T-helper 1 cell treated with Interleukin-12 subunit alpha and Interleukin-12 subunit beta and Interleukin-4 antibody, amounts not matched to agents 30 μg/mL and 1 μg/mL, for 36 hours (primary cell): ENCODE results near the gene BBLN.
"Not testable (repeated sequence)": the region's sequence is repeated elsewhere in the genome, so short reads cannot be mapped to it uniquely, and the experiment has no call there.

ENCODE experiments used
- H3K27ac Mint-ChIP-seq: one replicate; pipeline ENCODE4 v1.8.0; 2021; ENCODE audit warnings: mild to moderate bottlenecking, mixed read lengths
- H3K27me3 Mint-ChIP-seq: one replicate; pipeline ENCODE4 v1.8.0; 2021; ENCODE audit warnings: low read depth, mixed read lengths
- H3K36me3 Mint-ChIP-seq: one replicate; pipeline ENCODE4 v1.8.0; 2021; ENCODE audit warnings: low read depth, mixed read lengths
- H3K4me1 Mint-ChIP-seq: one replicate; pipeline ENCODE4 v1.8.0; 2021; ENCODE audit warnings: low read depth, mixed read lengths
- H3K4me3 Mint-ChIP-seq: one replicate; pipeline ENCODE4 v1.8.0; 2021; ENCODE audit warnings: mild to moderate bottlenecking, moderate library complexity, mixed read lengths
- H3K9me3 Mint-ChIP-seq: one replicate; pipeline ENCODE4 v1.8.0; 2021; ENCODE audit warnings: mixed read lengths

BBLN gene

DNA sequence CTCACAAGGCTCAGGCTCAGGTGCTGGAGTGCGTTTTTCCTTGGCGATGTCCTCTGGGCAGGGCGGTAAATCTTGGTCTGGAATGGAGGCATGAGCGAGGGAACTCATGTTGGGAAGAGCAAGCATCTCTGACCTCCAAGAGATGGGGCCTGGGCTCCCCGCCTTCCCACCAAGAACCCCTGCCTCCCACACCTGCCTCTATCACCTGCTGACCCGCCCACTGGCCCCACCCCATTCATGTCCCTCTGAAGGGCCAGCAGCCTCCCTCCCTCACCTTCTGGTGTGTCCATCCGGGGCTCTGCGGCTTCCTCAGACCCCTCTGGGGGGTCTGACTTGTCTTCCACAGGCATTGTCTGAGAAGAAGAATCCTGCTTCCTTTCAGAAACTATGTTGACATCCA is 20.4 kb downstream of the BBLN start:
- Mint-ChIP-seq H3K27ac (no peak overlapping the region), H3K36me3 (peaks cover 49% of the 10 kb centered on the region), H3K27me3 (no peaks in the 10 kb centered on the region), H3K9me3 (peaks cover 4% of the 10 kb centered on the region), H3K4me1 (peaks cover 2% of the 10 kb centered on the region), H3K4me3 (no peak overlapping the region)

DNA sequence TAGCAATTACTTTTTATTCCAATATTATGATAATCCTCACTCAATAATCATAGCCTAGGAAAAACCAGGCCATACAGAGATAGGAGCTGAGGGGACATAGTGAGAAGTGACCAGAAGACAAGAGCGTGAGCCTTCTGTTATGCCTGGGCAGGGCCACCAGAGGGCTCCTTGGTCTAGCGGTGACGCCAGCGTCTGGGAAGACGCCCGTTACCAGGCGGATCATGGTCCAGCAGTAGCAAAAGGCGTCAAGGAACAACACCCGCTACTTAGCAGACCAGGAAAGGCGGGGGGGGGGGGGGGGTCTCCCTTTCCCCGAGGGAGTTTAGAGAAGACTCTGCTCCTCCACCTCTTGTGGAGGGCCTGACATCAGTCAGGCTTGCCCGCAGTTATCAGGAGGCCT is 21.4 kb downstream of the BBLN start:
- H3K36me3 Mint-ChIP-seq: peaks cover 52% of the 10 kb centered on the region
- H3K27me3 Mint-ChIP-seq, H3K4me3 Mint-ChIP-seq, H3K27ac Mint-ChIP-seq, H3K4me1 Mint-ChIP-seq, H3K9me3 Mint-ChIP-seq: not testable (repeated sequence)

DNA sequence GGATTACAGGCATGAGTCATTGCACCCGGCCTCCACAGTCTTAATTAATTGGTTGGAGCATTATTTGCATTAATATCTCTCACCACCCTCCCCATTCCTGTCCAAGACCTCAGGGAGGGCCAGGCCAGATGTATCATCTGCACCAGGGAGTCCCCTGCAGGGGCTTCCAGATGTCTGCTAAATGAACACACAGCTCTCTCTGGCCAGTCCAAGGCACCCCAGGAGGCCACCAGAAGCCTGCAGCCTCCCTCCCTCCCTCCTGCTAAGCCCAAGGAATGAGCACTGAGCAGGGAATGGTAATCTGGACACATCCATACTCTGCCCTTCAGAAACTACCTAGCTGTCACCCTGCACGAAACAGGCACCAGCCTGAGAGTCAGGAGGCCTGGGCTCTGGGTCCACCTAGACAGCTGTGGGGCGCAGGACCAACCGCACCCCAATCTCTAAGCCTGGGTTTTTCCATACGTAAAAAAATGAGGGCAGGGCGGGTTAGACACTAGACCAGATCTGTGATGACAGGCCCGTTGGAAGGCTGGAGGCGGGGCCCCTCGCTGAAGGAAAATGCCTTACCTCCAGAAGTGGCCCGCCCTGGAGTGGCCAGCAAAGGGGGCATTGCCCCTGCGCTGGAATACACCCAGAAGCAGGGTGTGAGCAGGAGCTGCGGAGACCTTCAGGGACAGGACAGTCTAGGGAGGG is 23.0 kb downstream of the BBLN start:
- no peak overlapping the region for H3K27ac Mint-ChIP-seq
- H3K36me3 Mint-ChIP-seq: peaks cover 52% of the 10 kb centered on the region
- peaks cover 4% of the 10 kb centered on the region for H3K9me3 Mint-ChIP-seq
- peaks cover 6% of the 10 kb centered on the region for H3K4me1 Mint-ChIP-seq
- H3K27me3 Mint-ChIP-seq: no peaks in the 10 kb centered on the region
- H3K4me3 Mint-ChIP-seq: no peak overlapping the region

DNA sequence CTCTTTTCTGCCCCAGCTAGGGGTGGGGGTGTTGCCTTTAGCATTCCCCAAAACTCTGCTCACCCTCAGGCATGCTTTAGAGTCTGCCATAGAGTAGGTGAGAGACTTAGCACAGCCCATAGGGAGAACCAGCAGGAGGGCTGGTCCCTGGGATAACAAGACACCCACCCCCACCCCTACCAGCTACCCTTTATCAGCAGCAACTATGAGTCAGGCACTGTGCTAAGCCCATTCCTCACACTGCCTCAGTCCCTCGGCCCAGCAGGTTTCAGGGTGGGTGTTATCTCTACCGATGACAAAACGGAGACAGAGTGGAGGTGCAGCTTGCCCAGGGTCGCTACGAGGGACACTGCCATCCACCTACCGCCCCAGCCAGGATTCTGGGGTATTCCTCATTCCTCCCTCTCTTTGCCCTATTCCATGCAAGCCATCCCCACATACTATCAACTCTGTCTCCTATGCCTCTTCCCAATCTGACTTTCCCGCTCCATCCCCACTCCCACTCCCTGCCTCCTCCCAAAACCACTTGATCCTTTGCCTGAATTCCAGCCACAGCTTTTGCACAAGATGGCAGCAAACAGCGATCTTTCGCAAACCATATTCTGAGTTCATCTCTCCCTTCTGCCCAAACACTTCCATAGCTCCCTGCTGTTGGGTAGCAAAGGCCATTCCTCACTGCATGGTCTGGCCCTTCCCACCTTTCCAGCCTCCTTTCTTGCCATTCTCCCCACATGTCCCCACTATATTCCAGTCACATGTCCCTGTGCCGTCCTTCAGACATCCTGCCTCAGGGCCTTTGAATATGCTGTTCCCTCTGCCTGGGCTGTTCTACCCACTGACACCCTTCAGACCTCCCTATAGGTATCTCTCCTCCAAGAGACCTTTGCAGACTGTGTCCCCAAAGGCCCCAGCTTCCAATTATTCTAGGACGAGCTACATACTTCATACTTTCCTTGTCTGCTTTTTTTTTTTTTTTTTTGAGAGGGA is 26.2 kb downstream of the BBLN start:
- H3K27me3 Mint-ChIP-seq: no peaks in the 10 kb centered on the region
- peaks cover 18% of the 10 kb centered on the region for H3K4me1 Mint-ChIP-seq
- no peak overlapping the region for H3K4me3 Mint-ChIP-seq
- H3K27ac Mint-ChIP-seq: peak overlapping the region; percentile 12
- H3K36me3 Mint-ChIP-seq: peaks cover 43% of the 10 kb centered on the region
- H3K9me3 Mint-ChIP-seq: no peaks in the 10 kb centered on the region

DNA sequence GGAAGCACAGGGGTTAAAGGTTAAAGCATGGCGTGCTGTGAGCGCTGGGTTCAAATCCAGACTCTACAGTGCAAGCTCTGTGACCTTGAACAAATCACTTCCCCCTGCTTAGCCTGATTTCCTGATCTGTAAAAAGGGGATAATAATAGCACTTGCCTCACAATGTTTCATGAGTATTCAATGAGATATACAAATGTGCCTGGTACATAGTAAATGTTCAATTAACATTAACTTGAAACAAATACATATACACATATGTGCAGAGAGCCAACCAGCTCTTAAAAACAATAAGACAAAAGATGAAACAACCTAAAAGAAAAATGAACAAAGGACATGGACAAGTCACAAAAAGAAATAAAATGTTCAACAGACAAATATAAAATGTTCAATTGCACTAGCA is 27.3 kb downstream of the BBLN start:
- Mint-ChIP-seq H3K27me3 (no peaks in the 10 kb centered on the region), H3K27ac (no peak overlapping the region), H3K4me1 (peaks cover 22% of the 10 kb centered on the region), H3K9me3 (no peaks in the 10 kb centered on the region), H3K36me3 (peaks cover 40% of the 10 kb centered on the region), H3K4me3 (no peak overlapping the region)

DNA sequence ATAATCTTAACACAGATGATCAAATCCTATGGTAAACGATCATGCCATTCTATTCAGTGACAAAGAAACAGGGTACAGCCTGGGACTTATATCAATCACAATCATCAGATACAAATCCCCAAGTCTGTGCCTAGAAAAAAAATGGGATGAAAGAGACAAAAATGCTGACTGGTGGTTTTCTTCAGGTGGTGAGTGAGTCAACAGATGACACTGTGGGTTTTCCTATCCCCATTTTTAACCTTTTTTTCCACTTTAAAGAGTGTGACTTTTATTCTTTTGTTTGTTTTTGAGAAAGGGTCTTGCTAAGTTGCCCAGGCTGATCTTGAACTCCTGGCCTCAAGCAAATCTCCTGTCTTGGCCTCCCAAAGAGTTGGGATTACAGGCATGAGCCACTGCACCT is 28.1 kb downstream of the BBLN start:
- Mint-ChIP-seq H3K9me3 (no peaks in the 10 kb centered on the region), H3K27ac (no peak overlapping the region), H3K36me3 (peaks cover 35% of the 10 kb centered on the region), H3K4me1 (peaks cover 26% of the 10 kb centered on the region), H3K27me3 (no peaks in the 10 kb centered on the region), H3K4me3 (no peak overlapping the region)

DNA sequence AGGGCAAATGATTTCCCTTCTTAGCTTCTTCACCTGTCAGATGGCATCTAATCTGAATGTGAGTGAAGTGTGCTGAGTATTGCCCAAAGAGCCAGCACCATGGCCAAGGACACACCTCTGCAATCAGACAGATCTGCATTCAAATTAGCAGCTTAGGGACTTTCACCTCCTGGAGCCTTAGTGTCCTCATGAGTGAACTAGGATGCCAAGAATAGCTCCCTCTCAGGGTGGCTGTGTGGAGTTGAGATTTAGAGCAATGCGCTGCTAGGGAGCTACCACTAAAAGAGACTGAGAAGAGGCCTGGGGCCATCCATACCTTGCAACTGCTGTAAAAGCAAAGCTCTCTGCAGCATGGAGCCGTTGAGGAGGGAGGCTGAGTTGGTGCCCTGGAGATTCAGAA is 29.9 kb downstream of the BBLN start:
- H3K27me3 Mint-ChIP-seq: no peaks in the 10 kb centered on the region
- H3K4me1 Mint-ChIP-seq: peaks cover 23% of the 10 kb centered on the region
- H3K27ac Mint-ChIP-seq: peak overlapping the region; percentile 80
- H3K4me3 Mint-ChIP-seq: peak overlapping the region; percentile 99
- H3K9me3 Mint-ChIP-seq: no peaks in the 10 kb centered on the region
- peaks cover 30% of the 10 kb centered on the region for H3K36me3 Mint-ChIP-seq

DNA sequence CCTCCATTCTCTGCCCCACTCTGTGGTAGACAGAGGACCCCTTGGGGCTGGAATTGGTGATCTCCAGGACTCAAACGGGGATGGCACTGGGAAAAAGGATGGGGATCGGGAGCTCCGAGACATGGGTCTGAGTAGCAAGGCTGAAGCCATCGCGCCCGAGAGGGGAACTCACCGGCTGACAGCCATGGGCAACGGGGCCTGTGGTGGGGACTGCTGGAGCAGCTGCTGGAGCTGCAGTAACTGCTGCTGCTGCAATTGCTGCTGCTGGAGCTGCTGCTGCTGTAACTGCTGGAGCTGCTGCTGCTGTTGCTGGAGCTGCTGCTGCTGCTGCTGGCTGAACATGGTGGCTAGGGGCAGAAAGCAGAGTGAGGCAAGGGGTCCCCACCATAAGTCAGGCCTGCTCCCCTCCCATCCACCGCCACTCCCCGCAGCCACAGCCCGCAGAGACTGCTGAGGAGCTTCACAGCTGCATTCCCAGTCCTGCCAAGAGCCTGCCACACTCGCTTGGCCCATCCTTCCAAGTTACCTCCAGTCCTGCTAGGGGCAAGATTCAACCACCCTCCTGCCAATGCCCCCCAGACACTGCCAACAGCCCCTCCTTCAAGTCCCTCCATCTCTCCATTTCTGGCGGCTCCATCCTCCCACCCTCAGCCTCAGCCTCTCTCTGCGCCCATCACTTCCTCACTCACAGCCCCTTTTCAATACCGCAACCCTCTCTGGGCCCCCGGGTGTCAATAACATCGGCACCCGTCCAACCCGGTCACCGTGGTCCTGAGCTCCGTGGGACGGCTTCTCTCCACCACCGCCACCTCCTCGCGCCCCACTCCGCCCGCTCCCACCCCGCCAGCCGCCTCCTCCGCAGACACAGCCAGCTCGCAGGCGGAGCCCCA is 30.7 kb downstream of the BBLN start:
- Mint-ChIP-seq H3K27me3 (no peaks in the 10 kb centered on the region), H3K27ac (peak overlapping the region; percentile 92), H3K9me3 (no peaks in the 10 kb centered on the region), H3K4me1 (peaks cover 23% of the 10 kb centered on the region), H3K4me3 (peak overlapping the region; percentile 99), H3K36me3 (peaks cover 26% of the 10 kb centered on the region)

DNA sequence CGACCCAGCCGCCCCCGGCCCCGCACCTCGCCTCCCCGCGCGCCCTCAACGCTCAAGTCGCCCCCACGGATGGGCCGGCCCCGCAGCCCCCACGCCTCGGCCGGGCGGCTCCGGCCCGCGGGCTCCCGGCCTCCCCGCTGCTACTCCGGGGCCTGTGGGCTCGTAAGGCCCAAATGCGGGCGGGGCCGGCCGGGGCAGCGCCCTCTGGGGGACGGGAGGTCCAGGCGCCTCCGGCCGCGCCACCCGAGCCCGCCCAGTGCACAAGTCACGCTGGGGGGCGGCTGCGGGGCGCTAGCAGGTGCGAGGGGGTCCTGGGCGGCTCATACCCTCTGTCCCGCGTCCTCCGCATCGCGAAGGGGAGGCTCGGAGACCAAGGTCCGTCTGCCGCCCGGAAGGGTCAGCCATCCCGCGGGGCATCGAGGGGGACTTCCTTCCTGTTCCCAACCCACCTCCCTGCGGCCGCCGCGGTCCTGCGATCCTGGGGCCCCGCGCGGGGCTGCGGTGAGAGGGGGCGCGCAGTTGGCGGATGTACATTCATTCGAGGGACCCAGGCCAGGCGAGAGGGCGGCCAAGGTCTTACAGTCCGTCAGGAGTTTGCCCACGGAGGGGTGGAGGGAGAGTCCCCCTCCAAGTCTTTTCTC is 31.5 kb downstream of the BBLN start, which contains the start of gene CIZ1:
Gene CIZ1, minus strand, starts transcription at position 167 of the 641 bp plus-strand sequence. CDS start 715 bp downstream, outside the sequence.
- H3K27ac Mint-ChIP-seq: peak within 1 kb of the TSS; percentile 92
- peaks cover 22% of the 10 kb centered on the region for H3K36me3 Mint-ChIP-seq
- H3K27me3 Mint-ChIP-seq: no peaks in the 10 kb centered on the region
- H3K4me1 Mint-ChIP-seq: peaks cover 23% of the 10 kb centered on the region
- peak within 1 kb of the TSS; percentile 99 for H3K4me3 Mint-ChIP-seq
- no peaks in the 10 kb centered on the region for H3K9me3 Mint-ChIP-seq

DNA sequence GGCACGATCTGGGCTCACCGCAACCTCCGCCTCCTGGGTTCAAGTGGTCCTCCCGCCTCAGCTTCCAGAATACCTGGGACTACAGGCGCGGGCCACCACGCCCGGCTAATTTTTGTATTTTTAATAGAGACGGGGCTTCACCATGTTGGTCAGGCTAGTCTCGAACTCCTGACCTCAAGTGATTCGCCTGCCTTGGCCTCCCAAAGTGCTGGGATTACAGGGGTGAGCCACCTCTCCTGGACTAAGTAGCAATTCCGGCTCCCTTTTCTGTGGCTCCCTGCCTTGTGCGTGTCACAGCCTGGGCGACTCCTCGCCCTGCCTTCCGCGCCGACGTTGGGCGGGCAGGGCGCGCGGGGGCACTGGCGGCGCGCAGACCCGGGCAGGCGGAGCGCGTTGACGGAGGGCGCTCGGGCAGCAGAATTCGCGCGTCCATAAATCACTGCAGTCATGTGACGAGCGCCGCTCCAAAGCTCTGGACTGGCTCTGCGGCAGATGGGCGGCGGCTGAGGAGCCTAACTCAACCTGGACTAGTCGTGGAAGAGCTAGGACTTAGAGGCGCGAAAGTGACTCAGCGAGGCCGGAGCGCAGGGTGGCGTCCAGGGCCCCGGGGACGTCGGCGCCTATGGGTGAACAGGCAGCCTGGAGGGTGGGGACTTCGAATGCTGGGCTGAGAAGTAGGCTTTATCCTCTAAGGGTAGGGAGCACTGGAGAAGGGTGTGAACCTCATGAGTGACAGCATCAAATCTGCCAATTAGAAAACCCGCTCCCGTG is 32.7 kb downstream of the BBLN start:
- Mint-ChIP-seq H3K27me3 (peaks cover 5% of the 10 kb centered on the region), H3K27ac (no peak overlapping the region), H3K36me3 (peaks cover 17% of the 10 kb centered on the region), H3K4me1 (peaks cover 21% of the 10 kb centered on the region), H3K9me3 (no peaks in the 10 kb centered on the region), H3K4me3 (peak overlapping the region; percentile 25)

DNA sequence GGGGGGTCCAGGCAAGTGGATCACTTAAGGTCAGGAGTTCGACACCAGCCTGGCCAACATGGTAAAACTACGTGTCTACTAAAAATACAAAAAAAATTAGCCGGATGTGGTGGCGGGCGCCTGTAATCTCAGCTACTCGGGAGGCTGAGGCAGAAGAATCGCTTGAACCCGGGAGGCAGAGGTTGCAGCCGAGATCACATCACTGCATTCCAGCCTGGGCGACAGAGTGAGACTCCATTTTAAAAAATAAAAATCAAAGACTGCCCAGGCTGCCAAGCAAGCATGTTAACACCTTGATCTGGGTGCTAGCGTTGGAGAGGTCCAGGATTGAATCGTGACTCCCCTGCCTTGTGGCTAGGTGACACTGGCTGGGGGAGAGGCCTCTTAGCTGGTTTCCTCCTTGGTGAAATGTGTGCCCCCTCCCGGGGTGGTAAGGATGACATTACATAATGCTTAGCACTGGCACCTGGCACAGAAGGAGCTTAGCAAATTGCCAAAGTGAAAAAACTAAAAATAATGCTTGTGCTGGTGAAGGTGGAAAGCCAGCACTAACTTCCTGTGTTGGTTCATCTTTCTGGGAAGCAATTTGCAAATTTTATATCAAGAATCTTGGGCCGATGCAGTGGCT is 33.5 kb downstream of the BBLN start:
- H3K27ac Mint-ChIP-seq: no peak overlapping the region
- H3K27me3 Mint-ChIP-seq: peaks cover 5% of the 10 kb centered on the region
- H3K4me3 Mint-ChIP-seq: peak overlapping the region; percentile 21
- no peaks in the 10 kb centered on the region for H3K9me3 Mint-ChIP-seq
- peaks cover 14% of the 10 kb centered on the region for H3K36me3 Mint-ChIP-seq
- H3K4me1 Mint-ChIP-seq: peaks cover 20% of the 10 kb centered on the region

DNA sequence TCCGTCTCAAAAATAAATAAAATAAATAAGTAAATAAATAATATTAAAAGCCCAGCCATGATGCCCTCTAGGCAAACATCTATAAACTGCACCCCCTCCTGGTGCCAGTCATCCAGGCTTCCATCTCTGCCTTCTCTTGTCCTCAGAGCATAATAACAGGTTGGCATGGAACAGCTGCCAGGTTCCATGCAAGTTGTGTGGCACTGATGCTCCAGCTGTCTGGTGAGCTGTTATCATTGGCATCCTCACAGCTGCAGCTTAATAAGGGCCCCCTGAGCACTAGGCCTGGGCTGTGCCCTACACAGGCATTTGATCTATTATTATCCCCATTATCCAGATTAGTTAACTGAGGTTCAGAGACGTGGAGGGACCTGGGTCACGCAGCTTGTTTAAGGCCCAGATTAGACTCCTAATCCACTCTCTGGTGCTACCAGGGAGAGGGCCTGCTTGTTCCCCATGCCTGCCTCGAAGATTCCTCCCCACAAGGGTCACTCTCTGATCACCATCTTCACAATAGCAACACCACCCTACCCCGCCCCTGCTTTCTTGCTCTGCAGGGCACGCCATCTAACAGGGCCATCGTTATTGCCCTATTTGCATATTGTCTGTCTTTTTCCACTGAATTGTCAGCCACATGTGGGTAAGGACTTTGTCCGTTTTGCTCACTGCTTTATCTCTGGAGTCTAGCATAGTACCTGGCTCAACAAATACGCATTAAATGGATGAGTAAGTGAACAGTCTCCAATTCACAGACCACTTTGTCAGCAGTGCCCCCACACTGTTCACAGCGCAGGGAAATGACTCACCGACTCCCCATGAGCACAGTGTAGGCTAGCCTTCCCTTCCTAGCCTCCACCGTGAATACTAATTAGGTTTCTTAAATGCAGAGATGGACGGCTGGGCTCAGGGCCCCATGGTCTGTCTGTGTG is 41.6 kb downstream of the BBLN start:
- no peak overlapping the region for H3K4me3 Mint-ChIP-seq
- H3K36me3 Mint-ChIP-seq: no peaks in the 10 kb centered on the region
- no peak overlapping the region for H3K27ac Mint-ChIP-seq
- peaks cover 10% of the 10 kb centered on the region for H3K4me1 Mint-ChIP-seq
- H3K9me3 Mint-ChIP-seq: no peaks in the 10 kb centered on the region
- H3K27me3 Mint-ChIP-seq: peaks cover 31% of the 10 kb centered on the region
